Sigmoid colon (tissue), 7 donors: ENCODE measurements around the gene WDR90. TPM values are rescaled to one million over a fixed set of nuclear protein-coding genes. Genes with fewer than 3 reads are reported as not detected.

ENCODE experiments used
- DNase-seq: peaks from one replicate; pipeline ENCODE4 v3.0.0-alpha.2; 2019
- H3K27ac ChIP-seq, 4 donors: fragments of 200-600 bp; sonication (generic); one replicate each; pipeline ENCODE4 v1.5.1; 2016 to 2019; ENCODE audit warnings: mild to moderate bottlenecking in 1 of 4
- H3K27me3 ChIP-seq, 3 donors: fragments of 200-600 bp; sonication (generic); one replicate each; pipeline ENCODE4 v1.5.1; 2019; ENCODE audit warnings: mild to moderate bottlenecking in 1 of 3
- H3K36me3 ChIP-seq, 4 donors: fragments of 200-600 bp; sonication (generic); one replicate each; pipeline ENCODE4 v1.5.1; 2016 to 2019
- H3K4me1 ChIP-seq, 4 donors: fragments of 200-600 bp; sonication (generic); one replicate each; pipeline ENCODE4 v1.5.1; 2017 to 2019
- H3K4me3 ChIP-seq, 4 donors: fragments of 200-600 bp; sonication (generic); one replicate each; pipeline ENCODE4 v1.5.1; 2017 to 2019; ENCODE audit warnings: mild to moderate bottlenecking in 2 of 4, moderate library complexity in 1 of 4
- H3K9me3 ChIP-seq, 4 donors: fragments of 200-600 bp in 3 of 4; sonication (generic) in 3 of 4; one replicate each; pipeline versions ENCODE4 v1.5.1 to v1.6.1; 2013 to 2019
- EP300 ChIP-seq, 4 donors: sonication (generic); formaldehyde crosslinking; IDR thresholded peaks; one replicate each; pipeline ENCODE4 v1.6.1; 2017; ENCODE audit warnings: antibody characterized with exemption in 4 of 4
- POLR2A ChIP-seq, 2 donors: fragments of 450-650 bp; IDR thresholded peaks; one replicate each; pipeline ENCODE4 v1.6.1; 2016; ENCODE audit warnings: antibody characterized with exemption in 2 of 2, mild to moderate bottlenecking in 2 of 2, moderate library complexity in 2 of 2
- POLR2AphosphoS5 ChIP-seq, 4 donors: sonication (generic); formaldehyde crosslinking; IDR thresholded peaks; one replicate each; pipeline ENCODE4 v1.6.1; 2017; ENCODE audit warnings: antibody characterized with exemption in 4 of 4
- WGBS, 2 donors: extraction: QIAGEN DNeasy Blood & Tissue Kit; methylation state at CpG; one replicate each; pipeline ENCODE4 v1.1.7; 2013; 5-methylcytosine and 5-hydroxymethylcytosine counted together
- intact Hi-C: fragments of 100-400 bp; cut with DNase I; formaldehyde crosslinking; loops from one replicate; pipeline ENCODE4 v1.15.1; 2023
- polyA plus RNA-seq, 3 donors: library from polyadenylated mRNA; stranded (reverse); fragments of 200-250 nt; gene quantifications; one replicate each; pipeline ENCODE4 v1.2.3, GENCODE V29; 2013
- total RNA-seq, 4 donors: library from RNA; depleted of rRNA; stranded (reverse); fragments of >200 nt; gene quantifications; one replicate each; pipeline ENCODE4 v1.1.0, GENCODE V29; 2016
- TF ChIP-seq, protein P1 (sequence below), 4 experiments: fragments of 450-650 bp in 3 of 4; fragments of 200-600 bp in 1 of 4; IDR thresholded peaks; one replicate each; pipeline ENCODE4 v1.5.1; 2016 to 2019; ENCODE audit warnings: antibody characterized with exemption in 4 of 4, mild to moderate bottlenecking in 3 of 4, moderate library complexity in 2 of 4
- donor health status: healthy with polysubstance abuse.
- donor health status: Bipolar disorder and iron deficiency.
- donor health status: healthy.

WDR90 gene
- total and polyA plus RNA-seq, 7 donors, result 5.4 to 49.0 (median 10.3) TPM

DNA sequence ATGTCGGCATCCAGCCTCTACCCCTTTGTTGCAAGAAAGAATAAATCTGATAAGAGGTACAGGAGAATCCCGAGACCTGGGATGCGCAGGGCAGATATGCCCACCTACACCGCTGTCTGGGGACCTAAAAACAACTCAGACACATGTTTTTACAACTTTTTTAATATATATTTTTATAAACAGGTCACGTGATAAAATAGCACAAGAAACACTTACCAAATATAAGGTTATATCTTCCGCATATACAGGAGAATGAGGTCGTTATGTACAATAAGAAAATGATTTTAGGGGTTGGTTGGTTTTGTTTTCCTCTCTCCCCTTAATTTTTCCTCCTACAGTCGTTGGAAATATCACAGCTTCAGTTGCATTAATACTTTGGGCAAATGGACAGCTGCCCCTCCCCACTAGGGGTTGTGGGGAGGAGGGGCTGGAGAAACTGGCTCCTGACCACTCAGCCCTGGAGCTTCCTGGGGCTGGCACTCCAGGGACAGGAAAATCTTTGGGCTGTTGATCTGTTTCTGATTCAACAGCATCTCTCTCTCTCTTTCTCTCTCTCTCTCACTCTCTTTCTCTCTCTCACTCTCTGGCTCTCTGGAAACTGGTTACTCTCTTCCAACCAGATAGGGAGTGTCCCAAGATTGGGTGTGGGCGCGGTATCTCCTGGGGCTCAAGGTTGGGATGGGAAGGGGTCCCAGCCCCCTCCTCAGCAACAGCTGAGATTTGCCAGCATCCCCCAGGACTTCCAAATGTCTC, 43.4 kb downstream of the WDR90 start:
- Histone ChIP-seq H3K36me3 (peaks cover 0 to 4% (median 0%) of the 10 kb centered on the region in 4 donors), H3K4me1 (peaks cover 0 to 54% (median 42%) of the 10 kb centered on the region in 4 donors), H3K27ac (no peak overlapping the region), H3K27me3 (peaks cover 39 to 61% (median 48%) of the 10 kb centered on the region in 3 donors), H3K9me3 (no peaks in the 10 kb centered on the region), H3K4me3 (no peak overlapping the region)
- DNase-seq, result no peak
- TF ChIP-seq POLR2A (IDR thresholded peaks at IDR 0.05) (no peak), POLR2AphosphoS5 (IDR thresholded peaks at IDR 0.05) (no peak), EP300 (IDR thresholded peaks at IDR 0.05) (no peak)
- TF ChIP-seq, protein P1, sequence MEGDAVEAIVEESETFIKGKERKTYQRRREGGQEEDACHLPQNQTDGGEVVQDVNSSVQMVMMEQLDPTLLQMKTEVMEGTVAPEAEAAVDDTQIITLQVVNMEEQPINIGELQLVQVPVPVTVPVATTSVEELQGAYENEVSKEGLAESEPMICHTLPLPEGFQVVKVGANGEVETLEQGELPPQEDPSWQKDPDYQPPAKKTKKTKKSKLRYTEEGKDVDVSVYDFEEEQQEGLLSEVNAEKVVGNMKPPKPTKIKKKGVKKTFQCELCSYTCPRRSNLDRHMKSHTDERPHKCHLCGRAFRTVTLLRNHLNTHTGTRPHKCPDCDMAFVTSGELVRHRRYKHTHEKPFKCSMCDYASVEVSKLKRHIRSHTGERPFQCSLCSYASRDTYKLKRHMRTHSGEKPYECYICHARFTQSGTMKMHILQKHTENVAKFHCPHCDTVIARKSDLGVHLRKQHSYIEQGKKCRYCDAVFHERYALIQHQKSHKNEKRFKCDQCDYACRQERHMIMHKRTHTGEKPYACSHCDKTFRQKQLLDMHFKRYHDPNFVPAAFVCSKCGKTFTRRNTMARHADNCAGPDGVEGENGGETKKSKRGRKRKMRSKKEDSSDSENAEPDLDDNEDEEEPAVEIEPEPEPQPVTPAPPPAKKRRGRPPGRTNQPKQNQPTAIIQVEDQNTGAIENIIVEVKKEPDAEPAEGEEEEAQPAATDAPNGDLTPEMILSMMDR (IDR thresholded peaks at IDR 0.05), result no peak
- 48 to 64% methylated on average over 10 of the region's 10 CpGs for WGBS, 2 donors
- intact Hi-C loops, result no loop called here

DNA sequence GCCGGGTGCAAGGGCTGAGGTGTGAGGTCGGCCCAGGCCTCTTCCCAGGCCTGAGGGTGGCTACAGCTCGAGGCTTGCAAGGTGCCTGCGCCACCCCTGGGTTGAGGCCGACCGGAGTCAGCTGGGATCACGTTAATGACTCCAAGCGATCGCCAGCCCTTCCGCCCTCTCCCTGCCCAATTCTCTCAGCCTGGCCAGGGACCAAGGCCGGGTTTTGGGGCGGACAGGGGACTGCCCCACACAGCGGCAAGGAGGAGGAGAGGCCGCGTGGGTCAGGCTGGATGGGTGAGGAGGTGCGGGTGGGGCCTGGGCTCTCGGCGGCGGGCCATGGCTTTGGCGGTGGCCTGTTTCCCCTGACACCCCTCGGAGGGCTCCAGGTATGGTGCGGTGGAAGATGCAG, 44.2 kb downstream of the WDR90 start:
- Histone ChIP-seq H3K4me1 (peaks cover 0 to 51% (median 41%) of the 10 kb centered on the region in 4 donors), H3K36me3 (no peaks in the 10 kb centered on the region), H3K9me3 (no peaks in the 10 kb centered on the region), H3K4me3 (no peak overlapping the region), H3K27ac (no peak overlapping the region), H3K27me3 (peaks cover 39 to 66% (median 48%) of the 10 kb centered on the region in 3 donors)
- 33 to 41% methylated on average over 22 of the region's 22 CpGs for WGBS, 2 donors
- TF ChIP-seq, protein P1 (IDR thresholded peaks at IDR 0.05), result no peak
- intact Hi-C loops, result no loop called here
- DNase-seq, result no peak

DNA sequence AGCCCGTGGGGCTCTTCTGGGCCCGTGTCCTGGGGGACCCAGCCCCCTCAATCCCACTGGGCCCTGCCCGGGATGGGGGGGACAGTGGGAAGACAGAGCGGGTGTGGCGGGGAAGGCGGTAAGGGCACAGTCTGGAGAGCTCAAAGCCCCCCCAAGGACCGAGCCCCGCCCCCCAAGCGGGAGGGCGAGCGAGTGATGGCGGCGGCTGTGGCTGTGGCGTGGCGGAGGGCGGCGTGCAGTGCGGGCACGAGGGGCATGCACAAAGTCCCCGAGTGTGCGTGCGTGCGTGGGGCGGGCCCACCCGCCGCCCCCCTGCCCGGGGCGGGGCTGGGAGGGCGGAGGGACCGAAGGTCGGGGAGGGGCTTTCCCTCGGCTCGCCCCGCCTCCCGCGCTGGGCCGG, 44.6 kb downstream of the WDR90 start:
- H3K36me3 ChIP-seq, result no peaks in the 10 kb centered on the region
- H3K9me3 ChIP-seq, result no peaks in the 10 kb centered on the region
- H3K27ac ChIP-seq, result no peak overlapping the region
- H3K4me3 ChIP-seq, result no peak overlapping the region
- intact Hi-C loops, result no loop called here
- H3K27me3 ChIP-seq, result peaks cover 39 to 69% (median 48%) of the 10 kb centered on the region in 3 donors
- H3K4me1 ChIP-seq, result peaks cover 0 to 47% (median 38%) of the 10 kb centered on the region in 4 donors
- TF ChIP-seq POLR2A (IDR thresholded peaks at IDR 0.05) (no peak), POLR2AphosphoS5 (IDR thresholded peaks at IDR 0.05) (no peak), EP300 (IDR thresholded peaks at IDR 0.05) (no peak)
- TF ChIP-seq, protein P1 (IDR thresholded peaks at IDR 0.05), result no peak
- DNase-seq, result no peak
- 6 to 9% methylated on average over 37 of the region's 37 CpGs for WGBS, 2 donors

DNA sequence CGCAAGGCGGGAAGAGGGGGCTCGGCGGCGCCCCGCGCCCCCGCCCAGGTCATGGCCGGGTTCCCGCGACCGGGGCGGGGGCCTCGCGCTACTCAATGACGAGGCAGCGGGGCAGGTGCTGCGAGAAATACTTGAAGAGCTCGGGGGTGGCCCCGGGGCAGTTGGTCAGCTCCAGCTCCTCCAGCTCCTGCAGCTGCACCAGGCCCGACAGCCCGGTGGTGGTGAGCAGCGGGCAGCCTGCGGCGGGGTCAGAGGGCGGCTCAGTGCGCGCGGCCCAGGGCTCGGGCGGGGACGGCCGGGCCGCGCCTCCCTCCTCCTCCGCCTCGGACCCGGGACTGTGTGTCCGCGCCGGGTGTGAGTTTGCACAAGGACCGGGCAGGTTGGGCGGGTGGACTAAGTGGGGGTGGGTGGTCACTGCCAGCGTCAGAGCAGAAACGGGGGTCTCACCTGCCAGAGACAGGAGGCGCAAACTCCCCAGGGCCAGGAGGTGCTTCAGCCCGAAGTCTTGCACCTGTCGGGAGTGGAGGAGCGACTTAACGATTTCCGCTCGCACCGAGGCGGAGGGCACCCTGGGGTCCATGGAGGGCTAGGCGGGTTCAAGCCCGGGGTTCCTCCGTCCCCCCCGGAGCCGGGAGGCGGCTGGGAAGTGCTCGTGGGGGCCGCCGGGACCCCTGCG, 45.2 kb downstream of the WDR90 start:
- WGBS, 2 donors, result 2 to 3% methylated on average over 64 of the region's 64 CpGs
- H3K36me3 ChIP-seq, result no peaks in the 10 kb centered on the region
- peaks cover 40 to 73% (median 51%) of the 10 kb centered on the region in 3 donors for H3K27me3 ChIP-seq
- TF ChIP-seq, protein P1 (IDR thresholded peaks at IDR 0.05), result no peak
- no peak for TF ChIP-seq POLR2A (IDR thresholded peaks at IDR 0.05)
- TF ChIP-seq POLR2AphosphoS5 (IDR thresholded peaks at IDR 0.05), result no peak
- TF ChIP-seq EP300 (IDR thresholded peaks at IDR 0.05), result no peak
- H3K9me3 ChIP-seq, result no peaks in the 10 kb centered on the region
- intact Hi-C loops, result no loop called here
- no peak overlapping the region for H3K4me3 ChIP-seq
- H3K27ac ChIP-seq, result no peak overlapping the region
- DNase-seq, result no peak
- peaks cover 0 to 41% (median 32%) of the 10 kb centered on the region in 4 donors for H3K4me1 ChIP-seq
